ENCODE measurements around the gene KHK.
"Not testable (repeated sequence)": the region's sequence is repeated elsewhere in the genome, so short reads cannot be mapped to it uniquely, and the experiment has no call there.

KHK gene

DNA sequence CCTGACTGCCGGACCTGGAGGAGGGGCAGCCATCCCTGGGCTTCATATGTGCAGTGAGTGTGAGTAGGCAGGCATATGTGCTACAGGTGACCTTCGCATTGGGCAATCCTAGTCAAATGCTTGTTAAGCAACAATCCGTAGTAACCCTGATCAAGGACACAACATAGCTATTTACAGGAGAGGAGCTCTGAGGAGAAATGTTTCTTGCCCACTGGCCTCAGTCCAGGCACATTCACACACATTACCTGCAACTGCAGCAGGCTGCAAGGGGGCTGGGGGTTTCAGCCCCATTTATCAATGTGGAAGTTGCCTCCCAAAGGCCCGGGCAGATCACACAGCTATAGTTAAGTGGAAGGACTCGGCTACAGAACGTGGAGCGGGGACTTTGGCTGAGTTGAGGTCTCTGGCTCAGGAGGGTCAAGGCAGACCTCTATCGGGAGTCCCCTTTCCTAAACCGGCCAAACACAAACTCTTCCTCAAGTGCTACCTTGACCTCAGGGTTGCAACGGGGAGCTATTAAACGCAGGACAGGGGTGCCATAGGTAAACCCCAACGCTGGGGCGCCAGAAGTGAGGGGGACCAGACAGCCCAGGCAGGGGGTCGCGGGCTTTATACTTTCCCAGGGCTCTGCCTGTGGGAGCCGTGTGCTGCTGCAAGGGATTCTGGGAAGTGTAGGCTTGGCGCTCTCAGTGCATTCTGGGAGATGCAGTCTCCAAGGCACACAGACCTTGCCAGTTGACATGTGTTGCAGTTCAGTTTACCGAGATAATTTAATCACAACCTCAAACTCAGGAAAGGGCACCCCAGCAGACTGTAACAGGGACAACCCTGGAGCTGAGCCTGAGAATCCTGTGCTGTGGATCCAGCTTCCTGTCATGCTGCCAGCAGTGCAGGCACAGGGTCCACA is 9.4 kb downstream of the KHK start:
- DNase-seq (ENCODE audit: low read depth): no peak

DNA sequence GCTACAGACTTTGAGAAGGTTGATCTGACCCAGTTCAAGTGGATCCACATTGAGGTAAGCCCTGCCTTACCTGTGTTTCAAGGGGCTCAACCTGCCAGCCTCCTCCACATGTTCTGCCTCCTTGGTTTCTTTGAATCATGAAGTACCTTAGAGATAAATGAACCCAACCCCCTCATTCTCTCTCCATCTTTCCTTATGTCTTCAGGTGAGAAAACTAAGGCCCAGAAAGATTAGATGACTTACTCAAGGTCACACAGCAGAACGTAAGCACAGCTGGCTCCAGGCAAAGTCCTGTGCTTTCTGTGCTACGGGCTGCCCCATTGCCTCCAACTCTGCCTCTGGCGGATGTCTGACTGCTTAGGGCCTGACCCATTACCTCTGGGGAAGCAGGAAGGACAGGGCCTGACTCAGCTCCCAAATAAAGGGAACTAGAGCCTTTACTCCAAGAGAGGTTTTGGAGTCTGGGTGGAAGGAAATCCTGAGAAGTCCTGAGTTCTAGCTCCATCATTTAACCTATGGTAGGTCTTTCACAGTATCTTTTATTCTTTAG is 10.3 kb downstream of the KHK start:
- DNase-seq (ENCODE audit: low read depth): no peak

DNA sequence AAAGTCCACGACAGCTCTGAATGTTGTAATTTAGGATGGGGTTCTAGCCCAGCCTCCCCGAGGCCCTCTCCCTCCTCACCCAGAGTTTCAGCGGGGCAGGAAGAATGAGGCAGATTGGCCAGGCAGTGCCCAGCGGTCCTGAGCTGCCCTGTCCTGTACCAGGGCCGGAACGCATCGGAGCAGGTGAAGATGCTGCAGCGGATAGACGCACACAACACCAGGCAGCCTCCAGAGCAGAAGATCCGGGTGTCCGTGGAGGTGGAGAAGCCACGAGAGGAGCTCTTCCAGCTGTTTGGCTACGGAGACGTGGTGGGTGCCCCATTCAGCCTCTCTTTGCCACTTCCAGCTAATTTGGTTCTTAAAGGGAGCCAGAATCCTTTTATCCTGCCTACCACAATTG is 10.8 kb downstream of the KHK start:
- no peak for DNase-seq (ENCODE audit: low read depth)

DNA sequence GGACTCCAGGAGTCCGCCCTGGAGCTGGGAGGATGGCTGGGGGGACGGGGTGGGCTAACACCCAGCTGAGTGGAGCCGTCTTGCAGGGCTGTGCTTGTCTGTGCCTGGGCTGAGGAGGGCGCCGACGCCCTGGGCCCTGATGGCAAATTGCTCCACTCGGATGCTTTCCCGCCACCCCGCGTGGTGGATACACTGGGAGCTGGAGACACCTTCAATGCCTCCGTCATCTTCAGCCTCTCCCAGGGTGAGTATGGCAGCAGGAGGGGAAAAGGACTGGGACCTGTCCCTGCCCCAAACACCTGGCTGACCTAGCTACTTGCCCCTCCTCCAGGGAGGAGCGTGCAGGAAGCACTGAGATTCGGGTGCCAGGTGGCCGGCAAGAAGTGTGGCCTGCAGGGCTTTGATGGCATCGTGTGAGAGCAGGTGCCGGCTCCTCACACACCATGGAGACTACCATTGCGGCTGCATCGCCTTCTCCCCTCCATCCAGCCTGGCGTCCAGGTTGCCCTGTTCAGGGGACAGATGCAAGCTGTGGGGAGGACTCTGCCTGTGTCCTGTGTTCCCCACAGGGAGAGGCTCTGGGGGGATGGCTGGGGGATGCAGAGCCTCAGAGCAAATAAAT is 12.9 kb downstream of the KHK start:
- DNase-seq (ENCODE audit: low read depth): no peak

DNA sequence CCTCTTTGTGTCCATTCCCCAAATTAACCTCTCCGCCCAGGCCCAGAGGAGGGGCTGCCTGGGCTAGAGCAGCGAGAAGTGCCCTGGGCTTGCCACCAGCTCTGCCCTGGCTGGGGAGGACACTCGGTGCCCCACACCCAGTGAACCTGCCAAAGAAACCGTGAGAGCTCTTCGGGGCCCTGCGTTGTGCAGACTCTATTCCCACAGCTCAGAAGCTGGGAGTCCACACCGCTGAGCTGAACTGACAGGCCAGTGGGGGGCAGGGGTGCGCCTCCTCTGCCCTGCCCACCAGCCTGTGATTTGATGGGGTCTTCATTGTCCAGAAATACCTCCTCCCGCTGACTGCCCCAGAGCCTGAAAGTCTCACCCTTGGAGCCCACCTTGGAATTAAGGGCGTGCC is 13.5 kb downstream of the KHK start:
- DNase-seq (ENCODE audit: low read depth): no peak

DNA sequence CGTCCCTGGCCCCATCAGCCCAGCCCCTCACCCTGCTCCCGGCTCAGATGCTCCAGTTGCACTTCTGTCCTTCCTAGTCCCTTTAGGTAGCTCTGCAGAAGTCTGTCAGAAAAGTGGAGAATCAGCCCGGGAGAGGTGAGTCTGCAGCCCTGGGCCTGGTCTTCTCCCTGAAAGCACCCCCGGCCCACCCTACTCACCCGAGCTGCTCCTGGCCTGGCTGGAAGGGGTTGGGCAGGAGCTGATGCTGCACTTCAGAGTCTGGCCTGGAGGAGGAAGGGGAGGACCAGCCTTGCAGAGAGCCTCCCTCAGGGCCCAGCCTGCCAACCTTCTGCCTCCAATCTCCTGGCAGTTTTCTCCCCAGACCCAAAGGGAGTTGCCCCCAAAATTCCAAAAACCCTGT is 15.8 kb downstream of the KHK start:
- no peak for DNase-seq (ENCODE audit: low read depth)

DNA sequence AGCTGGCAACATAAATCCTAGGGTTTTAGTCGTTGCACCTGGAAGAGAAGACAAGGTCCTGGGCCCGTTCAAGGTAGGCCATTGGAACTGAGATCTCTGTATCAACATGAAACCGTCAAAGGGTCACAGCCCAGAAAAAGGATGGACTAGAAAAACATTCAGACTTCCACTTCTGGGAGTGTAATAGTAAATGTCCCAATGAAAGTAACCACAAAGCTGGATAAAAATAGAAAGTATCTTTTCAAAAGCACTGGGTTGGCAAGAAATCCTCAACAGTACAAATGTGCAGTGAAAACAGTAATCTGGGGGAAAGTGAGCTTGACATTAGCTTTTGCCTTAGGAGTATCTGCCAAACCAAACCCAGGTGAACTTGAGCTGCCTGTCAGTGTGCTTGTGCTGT is 19.4 kb downstream of the KHK start:
- no peak for DNase-seq (ENCODE audit: low read depth)

DNA sequence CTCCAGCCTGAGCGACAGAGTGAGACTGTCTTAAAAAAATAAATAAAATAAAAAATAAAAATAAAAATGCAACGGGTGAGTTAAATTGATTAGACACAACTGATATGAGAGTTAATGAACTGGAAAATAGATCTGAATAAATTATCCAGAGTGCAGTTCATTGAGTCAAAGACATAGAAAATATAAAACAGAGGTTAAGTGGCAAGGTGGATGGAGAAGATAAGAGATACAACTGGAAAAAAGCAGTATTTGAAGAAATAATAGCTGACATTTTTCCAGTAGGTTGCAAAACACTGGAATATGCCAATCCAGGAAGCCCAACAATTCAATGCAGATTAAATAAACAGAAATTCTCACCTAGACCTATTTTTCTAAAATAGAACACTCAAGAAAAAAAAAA is 21.6 kb downstream of the KHK start:
- DNase-seq (ENCODE audit: low read depth): no peak

DNA sequence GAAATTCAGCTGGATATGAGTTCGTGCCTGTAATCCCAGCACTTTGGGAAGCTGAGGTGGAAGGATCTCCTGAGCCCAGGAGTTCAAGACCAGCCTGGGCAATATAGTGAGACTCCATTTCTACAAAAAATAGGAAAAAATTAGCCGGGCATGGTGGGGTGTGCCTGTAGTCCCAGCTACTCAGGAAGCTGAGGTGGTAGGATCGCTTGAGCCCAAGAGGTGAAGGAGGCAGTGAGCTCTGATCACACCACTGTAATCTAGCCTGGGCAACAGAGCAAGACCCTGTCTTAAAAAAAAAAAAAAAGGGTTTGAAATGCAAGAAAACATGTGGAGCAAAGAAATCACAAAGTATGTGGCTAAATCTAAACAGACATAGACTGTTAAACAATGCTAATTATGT is 22.5 kb downstream of the KHK start:
- no peak for DNase-seq (ENCODE audit: low read depth)

DNA sequence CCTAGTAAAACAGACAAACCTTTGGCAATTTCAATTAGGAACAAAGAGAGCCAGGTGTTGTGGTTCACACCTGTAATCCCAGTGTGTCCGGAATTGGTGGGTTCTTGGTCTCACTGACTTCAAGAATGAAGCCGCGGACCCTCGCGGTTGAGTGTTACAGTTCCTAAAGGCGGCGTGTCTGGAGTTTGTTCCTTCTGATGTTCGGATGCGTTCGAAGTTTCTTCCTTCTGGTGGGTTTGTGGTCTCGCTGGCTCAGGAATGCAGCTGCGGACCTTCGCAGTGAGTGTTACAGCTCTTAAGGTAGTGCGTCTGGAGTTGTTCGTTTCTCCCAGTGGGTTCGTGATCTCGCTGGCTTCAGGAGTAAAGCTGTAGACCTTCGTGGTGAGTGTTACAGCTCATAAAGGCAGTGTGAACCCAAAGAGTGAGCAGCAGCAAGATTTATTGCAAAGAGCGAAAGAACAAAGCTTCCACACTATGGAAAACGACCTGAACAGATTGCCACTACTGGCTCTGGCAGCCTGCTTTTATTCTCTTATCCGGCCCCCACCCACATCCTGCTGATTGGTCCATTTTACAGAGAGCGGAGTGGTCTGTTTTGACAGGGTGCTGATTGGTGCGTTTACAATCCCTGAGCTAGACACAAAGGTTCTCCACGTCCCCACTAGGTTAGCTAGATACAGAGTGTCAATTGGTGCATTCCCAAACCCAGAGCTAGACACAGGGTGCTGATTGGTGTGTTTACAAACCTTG is 24.2 kb downstream of the KHK start:
- not testable (repeated sequence) for DNase-seq (ENCODE audit: low read depth)

DNA sequence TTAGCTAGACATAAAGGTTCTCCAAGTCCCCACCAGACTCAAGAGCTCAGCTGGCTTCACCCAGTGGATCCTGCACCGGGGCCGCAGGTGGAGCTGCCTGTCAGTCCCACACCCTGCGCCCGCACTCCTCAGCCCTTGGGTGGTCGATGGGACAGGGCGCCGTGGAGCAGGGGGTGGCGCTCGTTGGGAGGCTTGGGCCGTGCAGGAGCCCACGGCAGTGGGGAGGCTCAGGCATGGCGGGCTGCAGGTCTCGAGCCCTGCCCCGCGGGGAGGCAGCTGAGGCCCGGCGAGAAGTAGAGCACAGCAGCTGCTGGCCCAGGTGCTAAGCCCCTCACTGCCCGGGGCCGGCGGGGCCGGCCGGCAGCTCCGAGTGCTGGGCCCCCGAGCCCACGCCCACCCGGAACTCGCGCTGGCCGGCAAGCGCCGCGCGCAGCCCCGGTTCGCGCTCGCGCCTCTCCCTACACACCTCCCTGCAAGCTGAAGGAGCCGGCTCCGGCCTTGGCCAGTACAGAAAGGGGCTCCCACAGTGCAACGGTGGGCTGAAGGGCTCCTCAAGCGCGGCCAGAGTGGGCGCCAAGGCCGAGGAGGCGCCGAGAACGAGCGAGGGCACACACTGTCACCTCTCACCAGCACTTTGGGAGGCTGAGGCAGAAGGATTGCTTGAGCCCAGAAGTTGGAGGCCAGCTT is 25.0 kb downstream of the KHK start:
- DNase-seq (ENCODE audit: low read depth): not testable (repeated sequence)

DNA sequence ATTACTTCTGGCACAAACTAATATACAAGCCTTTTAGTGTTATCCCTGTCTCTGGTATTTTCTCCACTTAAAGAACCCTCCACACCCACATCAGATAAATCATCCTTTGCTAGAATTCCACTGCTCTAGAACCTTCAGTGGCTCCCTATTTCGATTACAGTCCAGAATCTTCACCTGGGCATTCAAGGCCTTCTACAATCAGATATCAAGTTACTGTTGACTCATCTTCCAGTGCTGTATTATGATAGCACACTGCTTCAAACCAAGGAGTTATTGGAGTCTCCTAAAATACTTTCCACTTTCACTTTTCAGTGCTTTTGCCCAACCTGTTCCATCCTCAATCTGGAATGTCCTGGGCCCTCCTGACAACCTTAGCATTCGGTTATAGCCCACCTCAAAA is 28.9 kb downstream of the KHK start:
- DNase-seq (ENCODE audit: low read depth): no peak

DNA sequence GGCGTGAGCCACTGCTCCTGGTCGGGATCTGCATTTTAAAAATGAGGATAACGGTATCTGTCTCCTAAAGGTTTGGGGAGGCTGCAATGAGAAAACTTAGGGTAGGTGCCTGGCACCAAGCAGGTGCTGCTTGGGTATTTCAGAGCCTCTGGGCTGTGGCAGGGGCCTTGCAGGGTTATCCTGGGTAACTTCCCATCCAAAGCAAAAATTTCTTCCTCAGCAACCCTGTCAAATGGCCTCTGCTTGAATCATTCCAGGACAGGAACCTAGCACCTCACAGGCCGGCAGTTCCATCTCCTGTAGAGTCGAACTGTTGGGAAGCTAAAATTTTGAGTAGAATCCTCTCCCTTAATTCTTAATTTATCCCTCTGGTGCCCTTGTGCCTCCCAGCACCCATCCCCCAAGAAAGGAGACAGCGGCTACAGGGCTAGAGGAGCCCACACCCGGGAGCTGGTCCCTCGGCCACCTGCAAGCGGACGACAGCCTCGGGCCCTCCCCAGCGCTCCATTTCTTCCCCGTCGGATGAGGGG is 31.5 kb downstream of the KHK start:
- DNase-seq (ENCODE audit: low read depth): no peak

DNA sequence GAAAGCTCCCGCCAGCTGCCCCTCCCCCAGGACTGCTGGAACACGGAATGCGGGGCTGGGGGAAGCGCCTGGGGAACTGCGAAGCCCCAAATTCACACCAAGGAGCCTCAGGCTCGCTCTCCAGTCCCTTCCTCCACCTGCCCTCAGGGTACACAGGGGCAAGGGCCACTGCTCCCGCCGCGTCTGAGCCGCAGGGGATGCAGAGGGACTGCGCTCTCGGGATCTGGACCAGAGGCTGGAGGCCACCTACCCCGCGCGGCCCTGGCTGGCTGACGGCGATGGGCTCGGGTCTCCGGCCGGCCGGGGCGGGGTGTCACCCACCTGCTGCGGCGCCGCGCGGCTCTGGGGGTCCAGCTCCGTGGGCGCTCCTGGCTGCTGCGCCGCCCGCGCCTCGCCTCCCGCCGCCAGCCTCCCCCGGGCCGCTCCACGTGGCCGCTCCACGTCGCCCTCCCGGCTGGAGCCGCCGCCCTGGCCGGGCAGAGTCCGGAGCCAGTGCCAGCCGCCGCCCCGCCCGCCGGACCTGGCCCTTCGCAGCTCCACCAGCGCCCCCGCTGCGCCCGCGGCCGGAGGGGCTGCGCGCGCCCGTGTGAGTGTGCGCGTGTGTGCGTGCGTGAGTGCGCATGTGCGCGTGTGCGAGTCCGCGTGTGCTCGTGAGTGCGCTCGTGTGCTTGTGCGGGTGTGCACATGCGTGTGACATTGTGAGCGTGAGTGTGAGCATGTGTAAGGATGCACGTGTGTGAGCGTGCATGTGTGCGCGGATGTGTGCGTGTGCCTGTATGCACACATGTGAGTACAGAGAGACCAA is 32.2 kb downstream of the KHK start, which contains the start of gene CGREF1:
TSS of gene CGREF1 (minus strand) at position 604 of the 805 bp plus-strand sequence. CDS start 14,762 bp downstream, outside the sequence.
- no peak for DNase-seq (ENCODE audit: low read depth)

DNA sequence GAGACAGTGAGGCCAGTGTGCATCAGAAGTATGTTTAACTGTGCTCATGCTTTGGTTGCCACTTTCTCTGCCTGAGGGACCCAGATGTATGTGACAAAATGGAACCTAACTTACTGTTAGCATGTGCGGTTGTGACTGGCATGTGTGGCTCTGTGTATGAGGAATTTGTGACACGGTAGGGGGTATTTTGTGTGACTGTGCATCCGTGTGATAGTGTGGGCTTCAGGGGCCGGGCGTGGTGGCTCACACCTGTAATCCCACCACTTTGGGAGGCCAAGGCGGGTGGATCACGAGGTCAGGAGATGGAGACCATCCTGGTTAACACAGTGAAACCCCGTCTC is 32.7 kb downstream of the KHK start:
- not testable (repeated sequence) for DNase-seq (ENCODE audit: low read depth)

DNA sequence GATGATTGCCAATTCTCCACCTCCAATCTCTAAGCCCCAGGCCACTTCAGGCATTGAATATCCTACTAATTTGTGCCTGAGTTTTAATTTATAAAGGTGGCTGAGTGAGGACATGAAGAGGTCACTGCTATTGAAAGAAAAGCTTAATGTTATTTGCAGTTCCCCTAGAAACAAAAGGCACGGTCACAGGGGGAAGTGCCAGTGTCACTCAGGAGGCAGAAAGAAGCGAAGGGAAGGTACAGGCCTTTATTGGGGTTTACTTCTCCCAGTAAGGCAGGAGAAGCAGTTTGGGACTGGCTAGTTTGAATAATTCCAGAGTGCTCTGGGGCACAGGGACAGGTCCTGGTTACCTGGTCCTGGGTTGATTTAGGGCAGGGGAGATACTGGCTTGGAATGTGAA is 35.3 kb downstream of the KHK start:
- DNase-seq (ENCODE audit: low read depth): no peak

DNA sequence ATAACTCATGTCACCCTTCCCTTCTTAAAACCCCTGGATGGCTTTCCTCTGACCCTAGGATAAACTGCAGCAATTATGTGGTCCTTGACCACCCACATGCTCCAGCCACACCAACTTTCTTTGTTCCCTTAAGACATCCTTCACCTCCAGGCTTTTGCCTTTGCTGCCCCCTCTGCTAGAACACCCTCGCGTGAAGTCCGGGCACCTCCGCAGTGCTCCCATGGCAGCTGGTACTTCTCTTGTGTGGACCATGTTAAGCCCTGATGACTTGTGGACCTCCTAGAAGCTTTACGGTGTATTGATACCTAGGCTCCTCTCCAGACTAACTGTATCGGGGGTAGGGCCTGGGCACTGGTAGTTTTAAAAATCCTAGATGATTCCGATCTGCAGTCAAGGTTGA is 36.2 kb downstream of the KHK start:
- no peak for DNase-seq (ENCODE audit: low read depth)

DNA sequence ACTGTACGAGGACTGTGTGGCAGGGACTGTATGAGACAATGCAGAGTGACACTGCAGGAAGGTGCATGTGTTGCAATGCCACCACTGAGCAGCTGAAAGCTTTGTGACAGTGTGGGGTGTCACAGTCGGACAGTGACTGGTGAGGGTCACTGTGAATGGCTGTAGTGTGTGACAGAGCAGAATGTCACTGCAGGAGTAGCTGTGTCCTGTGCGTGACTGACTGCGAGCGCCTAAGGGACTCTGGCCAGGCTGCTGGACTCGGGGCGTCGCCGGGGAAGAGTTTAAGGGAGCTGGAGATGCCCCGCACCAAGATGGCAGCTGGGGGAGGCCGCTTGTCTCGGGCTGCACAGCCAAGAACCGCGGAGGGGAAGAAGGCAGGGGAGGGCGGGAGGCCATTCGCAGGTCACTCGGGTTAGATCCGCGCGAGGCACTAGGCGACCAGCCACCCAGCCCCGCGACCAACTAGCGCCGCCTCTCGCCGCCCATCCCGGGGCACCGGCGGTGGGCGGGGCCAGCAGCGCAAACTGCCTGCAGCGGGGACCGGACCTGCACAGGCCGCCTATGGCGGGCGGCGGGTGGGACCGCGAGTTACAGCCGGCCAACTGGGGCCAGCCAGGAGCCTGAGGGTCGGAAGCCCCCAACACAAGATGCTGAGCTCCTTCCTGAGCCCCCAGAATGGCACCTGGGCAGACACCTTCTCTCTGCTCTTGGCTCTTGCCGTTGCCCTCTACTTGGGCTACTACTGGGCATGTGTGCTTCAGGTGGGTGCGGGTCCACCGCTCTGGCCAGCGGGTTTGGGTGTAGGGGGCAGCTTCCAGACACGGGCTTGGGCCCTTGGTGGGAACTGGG is 37.0 kb downstream of the KHK start, which contains the start of gene ABHD1:
TSS of gene ABHD1 (plus strand) at position 514 of the 849 bp plus-strand sequence. CDS start at position 648, 134 bp downstream.
- DNase-seq (ENCODE audit: low read depth): no peak

DNA sequence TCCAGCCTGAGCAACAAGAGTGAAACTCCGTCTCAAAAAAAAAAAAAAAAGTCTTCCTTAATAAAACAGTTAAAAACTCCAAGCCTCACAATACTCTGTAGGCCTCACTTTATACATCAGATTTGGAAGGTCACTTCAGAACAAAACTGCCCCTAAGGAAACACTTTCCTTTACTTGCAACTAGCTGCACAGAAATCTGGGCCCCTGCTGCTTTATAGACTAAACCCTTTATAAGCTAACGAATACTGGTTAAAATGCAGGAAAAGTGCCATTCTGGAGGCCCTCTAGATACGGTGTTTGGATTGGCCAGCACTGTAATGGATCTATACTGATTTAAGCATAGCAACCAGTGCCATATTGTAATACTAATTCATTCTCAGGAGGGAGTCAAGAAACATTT is 38.5 kb downstream of the KHK start:
- no peak for DNase-seq (ENCODE audit: low read depth)

DNA sequence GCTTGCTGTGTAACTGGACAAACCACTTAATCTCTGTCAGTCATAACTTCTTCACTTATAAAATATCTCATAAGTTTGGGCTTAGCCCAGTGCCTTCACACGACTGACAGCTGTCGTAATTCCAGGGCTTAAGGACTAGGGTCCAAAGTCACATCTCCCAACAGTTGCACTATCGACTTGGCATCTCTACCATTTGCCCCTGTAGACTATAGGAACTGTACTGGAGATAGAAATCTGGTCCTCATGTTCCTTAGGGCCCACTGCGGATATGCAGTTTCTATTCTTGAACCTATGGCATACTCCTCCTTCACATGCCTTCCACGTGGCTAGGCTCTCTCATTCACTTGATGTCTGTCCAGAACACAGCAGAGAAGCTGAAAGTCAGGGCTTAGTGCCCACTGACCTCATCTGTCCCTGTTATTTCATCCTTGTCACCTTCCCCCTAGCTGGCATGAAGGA is 39.7 kb downstream of the KHK start:
- DNase-seq (ENCODE audit: low read depth): no peak
